Measurements from ENCODE around the gene R3HDM2.

- TF ChIP-seq CTCF (IDR thresholded peaks at IDR 0.05) (no peak), POLR2A (IDR thresholded peaks at IDR 0.05) (no peak)
Observed at GRCh38 chr12:57334219-57334618, 96.6 kb downstream of the R3HDM2 start.
